Astrocyte (in vitro differentiated cells and primary cell): Measurements from ENCODE around the gene NKX1-1. TPM values are rescaled to one million over a fixed set of nuclear protein-coding genes. Genes with fewer than 3 reads are reported as not detected.
"Not testable (repeated sequence)": the region's sequence is repeated elsewhere in the genome, so short reads cannot be mapped to it uniquely, and the experiment has no call there.

Experiments
- DNase-seq: peaks from one replicate; pipeline ENCODE4 v3.0.0-alpha.2; 2010; ENCODE audit warnings: low read depth
- FAIRE-seq: peaks from 2 replicates; lab custom pipeline; 2011; peaks lifted over from hg19 to GRCh38; lab: Jason Lieb, UNC
- H2AFZ ChIP-seq: 2 replicates; pipeline ENCODE4 v1.6.0; 2012; ENCODE audit warnings: low read depth, low read length, inconsistent platforms
- H3K27ac ChIP-seq: 2 replicates; pipeline ENCODE4 v1.5.1; 2011; ENCODE audit warnings: low read depth, low read length, inconsistent platforms
- H3K27me3 ChIP-seq: 2 replicates; pipeline ENCODE4 v1.6.0; 2011; ENCODE audit warnings: low read length, inconsistent platforms; ENCODE audit not compliant: insufficient read depth
- H3K36me3 ChIP-seq: 2 replicates; pipeline ENCODE4 v1.5.1; 2011; ENCODE audit warnings: low read length, inconsistent platforms; ENCODE audit not compliant: insufficient read depth
- H3K4me1 ChIP-seq: 2 replicates; pipeline ENCODE4 v1.5.1; 2011; ENCODE audit warnings: low read length, inconsistent platforms; ENCODE audit not compliant: insufficient read depth
- H3K4me2 ChIP-seq: 2 replicates; pipeline ENCODE4 v1.6.0; 2012; ENCODE audit warnings: low read length, inconsistent platforms
- H3K4me3 ChIP-seq: 2 replicates; pipeline ENCODE4 v1.5.1; 2011; ENCODE audit warnings: low read depth, mild to moderate bottlenecking, low read length, inconsistent platforms; ENCODE audit not compliant: insufficient read depth
- H3K79me2 ChIP-seq: 2 replicates; pipeline ENCODE4 v1.6.0; 2012; ENCODE audit warnings: mild to moderate bottlenecking, low read length, inconsistent platforms; ENCODE audit not compliant: insufficient read depth
- H3K9ac ChIP-seq: 2 replicates; pipeline ENCODE4 v1.6.0; 2012; ENCODE audit warnings: mild to moderate bottlenecking, low read length, inconsistent platforms
- H3K9me3 ChIP-seq: 2 replicates; pipeline ENCODE4 v1.5.1; 2012; ENCODE audit warnings: low read depth, mild to moderate bottlenecking, low read length, inconsistent platforms; ENCODE audit not compliant: insufficient read depth
- H4K20me1 ChIP-seq: 2 replicates; pipeline ENCODE4 v1.6.0; 2012; ENCODE audit warnings: low read length, inconsistent platforms; ENCODE audit not compliant: insufficient read depth
- H3K27ac Mint-ChIP-seq: one replicate; pipeline ENCODE4 v1.8.0; 2021; ENCODE audit warnings: mild to moderate bottlenecking, mixed read lengths; ENCODE audit not compliant: unreplicated experiment
- H3K27me3 Mint-ChIP-seq: one replicate; pipeline ENCODE4 v1.8.0; 2021; ENCODE audit warnings: low read depth, mixed read lengths; ENCODE audit not compliant: unreplicated experiment
- H3K36me3 Mint-ChIP-seq: one replicate; pipeline ENCODE4 v1.8.0; 2021; ENCODE audit warnings: low read depth, mixed read lengths; ENCODE audit not compliant: unreplicated experiment
- H3K4me1 Mint-ChIP-seq: one replicate; pipeline ENCODE4 v1.8.0; 2021; ENCODE audit warnings: low read depth, mixed read lengths; ENCODE audit not compliant: unreplicated experiment
- H3K4me3 Mint-ChIP-seq: one replicate; pipeline ENCODE4 v1.8.0; 2021; ENCODE audit warnings: mild to moderate bottlenecking, moderate library complexity, mixed read lengths; ENCODE audit not compliant: unreplicated experiment
- H3K9me3 Mint-ChIP-seq: one replicate; pipeline ENCODE4 v1.8.0; 2021; ENCODE audit warnings: mild to moderate bottlenecking, mixed read lengths; ENCODE audit not compliant: unreplicated experiment
- EZH2 ChIP-seq: IDR thresholded peaks from 2 replicates; pipeline ENCODE4 v1.6.1; 2012; ENCODE audit warnings: mild to moderate bottlenecking, low read length, inconsistent platforms; ENCODE audit not compliant: insufficient read depth
- total RNA-seq: library from RNA; stranded (reverse); gene quantifications from 2 replicates; pipeline ENCODE4 v1.2.1, GENCODE V29; 2021
- TF ChIP-seq, protein P1 (sequence below): IDR thresholded peaks from 2 replicates; pipeline ENCODE4 v1.5.1; 2011; ENCODE audit warnings: low read depth, mild to moderate bottlenecking, inconsistent platforms, low read length, moderate library complexity; ENCODE audit not compliant: insufficient read depth

Gene NKX1-1
- total RNA-seq, 1 donor from 2014 or later, result not detected

- H3K27me3 ChIP-seq, result no peaks in the 10 kb centered on the region
- Mint-ChIP-seq H3K36me3 (peaks cover 25% of the 10 kb centered on the region), H3K4me1 (no peaks in the 10 kb centered on the region), H3K27ac (no peak overlapping the region), H3K9me3 (peaks cover 5% of the 10 kb centered on the region), H3K4me3 (no peak overlapping the region), H3K27me3 (no peaks in the 10 kb centered on the region)
- H3K4me1 ChIP-seq, result no peaks in the 10 kb centered on the region
- H3K79me2 ChIP-seq, result no peaks in the 10 kb centered on the region
- no peak overlapping the region for H3K27ac ChIP-seq
- H3K4me2 ChIP-seq, result no peak overlapping the region
- no peak for TF ChIP-seq EZH2
- TF ChIP-seq, protein P1, sequence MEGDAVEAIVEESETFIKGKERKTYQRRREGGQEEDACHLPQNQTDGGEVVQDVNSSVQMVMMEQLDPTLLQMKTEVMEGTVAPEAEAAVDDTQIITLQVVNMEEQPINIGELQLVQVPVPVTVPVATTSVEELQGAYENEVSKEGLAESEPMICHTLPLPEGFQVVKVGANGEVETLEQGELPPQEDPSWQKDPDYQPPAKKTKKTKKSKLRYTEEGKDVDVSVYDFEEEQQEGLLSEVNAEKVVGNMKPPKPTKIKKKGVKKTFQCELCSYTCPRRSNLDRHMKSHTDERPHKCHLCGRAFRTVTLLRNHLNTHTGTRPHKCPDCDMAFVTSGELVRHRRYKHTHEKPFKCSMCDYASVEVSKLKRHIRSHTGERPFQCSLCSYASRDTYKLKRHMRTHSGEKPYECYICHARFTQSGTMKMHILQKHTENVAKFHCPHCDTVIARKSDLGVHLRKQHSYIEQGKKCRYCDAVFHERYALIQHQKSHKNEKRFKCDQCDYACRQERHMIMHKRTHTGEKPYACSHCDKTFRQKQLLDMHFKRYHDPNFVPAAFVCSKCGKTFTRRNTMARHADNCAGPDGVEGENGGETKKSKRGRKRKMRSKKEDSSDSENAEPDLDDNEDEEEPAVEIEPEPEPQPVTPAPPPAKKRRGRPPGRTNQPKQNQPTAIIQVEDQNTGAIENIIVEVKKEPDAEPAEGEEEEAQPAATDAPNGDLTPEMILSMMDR, result no peak
- DNase-seq (no peak), FAIRE-seq (no peak)
- no peaks in the 10 kb centered on the region for H4K20me1 ChIP-seq
- H3K9me3 ChIP-seq, result no peaks in the 10 kb centered on the region
- H3K4me3 ChIP-seq, result no peak overlapping the region
- no peak overlapping the region for H3K9ac ChIP-seq
- H3K36me3 ChIP-seq, result no peaks in the 10 kb centered on the region
- H2AFZ ChIP-seq, result no peak overlapping the region
These were observed 31.6 kb downstream of the NKX1-1 start for GRCh38 chr4:1374706-1375045.

DNA sequence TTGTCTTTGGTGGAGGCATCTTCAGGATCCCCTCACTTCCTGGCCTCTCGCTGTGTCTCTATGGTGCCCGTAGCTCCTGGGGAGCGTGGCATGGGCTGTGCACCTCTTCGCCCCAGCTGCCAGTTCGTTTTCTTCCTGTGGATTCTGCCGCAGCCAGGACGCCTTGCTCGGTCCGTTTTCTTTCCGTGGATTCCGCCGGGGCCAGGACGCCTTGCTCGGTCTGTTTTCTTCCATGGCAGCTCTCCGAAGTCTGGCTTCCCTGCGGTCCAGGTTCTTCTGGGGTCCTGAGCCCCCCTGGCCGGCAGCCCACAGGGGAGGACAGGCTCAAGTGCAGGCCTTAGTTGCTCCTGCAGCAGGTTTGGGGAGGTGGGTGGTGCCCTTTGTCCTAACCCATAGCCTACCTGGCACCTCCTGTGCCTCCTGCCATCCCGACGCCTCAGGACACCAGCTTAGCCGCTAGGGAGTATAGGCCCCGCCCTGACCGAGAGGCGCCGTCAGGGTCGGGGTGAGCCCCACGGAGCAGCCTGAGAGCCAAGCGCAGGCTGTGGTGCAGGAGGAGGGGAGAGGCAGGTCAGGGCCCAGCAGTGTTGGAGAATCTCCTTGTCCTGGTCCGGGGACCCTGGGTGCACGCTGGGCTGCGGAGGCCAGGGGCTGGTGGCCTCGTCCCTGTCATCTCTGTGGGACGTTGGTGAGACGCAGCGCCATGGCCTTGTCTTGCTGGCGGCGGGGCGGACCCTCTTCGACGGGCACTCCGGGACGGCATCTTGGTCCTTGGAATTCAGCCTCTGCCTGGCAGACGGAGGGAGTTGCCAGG is 32.1 kb downstream of the NKX1-1 start:
- no peaks in the 10 kb centered on the region for H3K36me3 ChIP-seq
- FAIRE-seq, result no peak

DNA sequence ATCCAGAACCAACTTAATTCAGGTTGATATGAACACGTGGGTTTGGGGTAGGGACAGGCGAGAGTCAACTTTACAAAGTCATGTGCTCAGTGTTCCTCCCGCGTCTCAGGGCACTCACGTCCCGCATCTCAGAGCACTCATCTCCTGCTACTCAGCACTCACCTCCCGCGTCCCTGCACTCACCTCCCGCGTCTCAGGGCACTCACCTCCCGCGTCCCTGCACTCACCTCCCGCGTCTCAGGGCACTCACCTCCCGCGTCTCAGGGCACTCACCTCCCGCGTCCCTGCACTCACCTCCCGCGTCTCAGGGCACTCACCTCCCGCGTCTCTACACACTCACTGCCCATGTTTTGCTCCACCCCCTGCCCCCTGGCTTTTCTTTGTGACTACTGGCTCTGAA is 33.7 kb downstream of the NKX1-1 start:
- not testable (repeated sequence) for H3K79me2 ChIP-seq, H3K4me1 ChIP-seq, H3K9ac ChIP-seq, H3K4me1 Mint-ChIP-seq, H3K27me3 Mint-ChIP-seq, H3K9me3 Mint-ChIP-seq, H3K27ac ChIP-seq, H3K27me3 ChIP-seq, H3K27ac Mint-ChIP-seq, H3K4me3 ChIP-seq, FAIRE-seq, H3K4me2 ChIP-seq, DNase-seq, H3K4me3 Mint-ChIP-seq, H2AFZ ChIP-seq, H3K36me3 ChIP-seq, H3K9me3 ChIP-seq, H4K20me1 ChIP-seq
- peaks cover 25% of the 10 kb centered on the region for H3K36me3 Mint-ChIP-seq

More for the DNA sequence above, 32.1 kb downstream of the NKX1-1 start:
- Histone ChIP-seq H3K4me3 (no peak overlapping the region), H3K9ac (no peak overlapping the region), H3K9me3 (no peaks in the 10 kb centered on the region), H3K79me2 (no peaks in the 10 kb centered on the region), H4K20me1 (no peaks in the 10 kb centered on the region), H3K27ac (no peak overlapping the region), H3K27me3 (no peaks in the 10 kb centered on the region), H3K4me2 (no peak overlapping the region), H3K4me1 (no peaks in the 10 kb centered on the region), H2AFZ (no peak overlapping the region)
- no peak for DNase-seq
- peaks cover 25% of the 10 kb centered on the region for H3K36me3 Mint-ChIP-seq
- H3K9me3 Mint-ChIP-seq, result peaks cover 5% of the 10 kb centered on the region
- no peaks in the 10 kb centered on the region for H3K27me3 Mint-ChIP-seq
- H3K27ac Mint-ChIP-seq, result no peak overlapping the region
- no peaks in the 10 kb centered on the region for H3K4me1 Mint-ChIP-seq
- no peak overlapping the region for H3K4me3 Mint-ChIP-seq
- TF ChIP-seq EZH2, result no peak
- TF ChIP-seq, protein P1, result no peak
